GM21367 (cell line): ENCODE measurements around the gene MAEA.

ENCODE experiments used
- ATAC-seq: cut with Tn5 transposase; IDR thresholded peaks from one replicate; pipeline ENCODE4 v1.9.1; 2021; ENCODE audit not compliant: unreplicated experiment

MAEA gene

GRCh38 chr4:1298461-1298860, 8.8 kb downstream of the MAEA start:
- no peak for ATAC-seq

DNA sequence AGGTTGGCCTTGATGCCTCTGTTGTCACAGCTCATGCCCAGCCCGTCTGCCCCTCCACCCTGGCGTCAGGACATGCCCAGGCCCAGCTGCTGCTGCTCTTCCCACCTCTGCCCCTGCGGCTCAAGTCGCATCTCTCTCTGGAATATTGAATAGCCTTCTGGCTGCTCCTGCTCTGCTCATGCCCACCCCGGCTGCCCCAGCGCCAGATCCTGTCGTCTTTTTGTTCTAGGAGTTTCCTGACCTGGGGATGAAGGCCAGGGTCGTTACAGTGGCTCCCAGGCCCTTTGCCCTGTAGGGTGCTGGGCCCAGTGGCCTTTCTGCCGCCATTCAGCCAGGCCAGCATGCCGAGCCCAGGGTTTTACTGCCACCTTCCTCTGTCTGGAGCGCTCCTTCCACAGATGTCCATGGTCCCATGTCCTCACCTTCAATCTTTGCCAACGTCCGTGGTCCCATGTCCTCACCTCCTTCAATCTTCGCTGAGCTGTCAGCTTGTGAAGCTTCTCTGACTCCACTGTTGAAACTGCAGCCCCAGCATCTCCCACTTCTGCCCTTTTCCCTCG, 9.7 kb downstream of the MAEA start:
- no peak for ATAC-seq

GRCh38 chr4:1300466-1301455, 11.1 kb downstream of the MAEA start:
- no peak for ATAC-seq

DNA sequence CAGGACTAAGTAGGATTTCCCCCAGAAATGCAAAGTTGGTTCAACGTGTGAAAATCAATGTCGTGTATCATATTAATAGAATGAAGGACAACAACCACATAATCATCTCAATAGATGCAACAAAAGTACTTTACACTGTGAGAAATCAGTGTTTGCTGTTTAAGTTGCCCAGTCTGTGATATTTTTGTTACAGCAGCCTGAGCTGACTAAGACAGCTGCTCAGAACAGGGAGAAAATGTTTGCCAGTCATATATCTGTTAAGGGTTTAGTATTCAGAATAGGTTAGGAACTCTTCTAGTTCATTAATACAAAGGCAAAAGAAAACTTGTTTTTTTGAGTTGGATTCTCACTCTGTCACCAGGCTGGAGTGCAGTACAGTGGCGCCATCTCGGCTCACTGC, 12.5 kb downstream of the MAEA start:
- ATAC-seq: no peak

DNA sequence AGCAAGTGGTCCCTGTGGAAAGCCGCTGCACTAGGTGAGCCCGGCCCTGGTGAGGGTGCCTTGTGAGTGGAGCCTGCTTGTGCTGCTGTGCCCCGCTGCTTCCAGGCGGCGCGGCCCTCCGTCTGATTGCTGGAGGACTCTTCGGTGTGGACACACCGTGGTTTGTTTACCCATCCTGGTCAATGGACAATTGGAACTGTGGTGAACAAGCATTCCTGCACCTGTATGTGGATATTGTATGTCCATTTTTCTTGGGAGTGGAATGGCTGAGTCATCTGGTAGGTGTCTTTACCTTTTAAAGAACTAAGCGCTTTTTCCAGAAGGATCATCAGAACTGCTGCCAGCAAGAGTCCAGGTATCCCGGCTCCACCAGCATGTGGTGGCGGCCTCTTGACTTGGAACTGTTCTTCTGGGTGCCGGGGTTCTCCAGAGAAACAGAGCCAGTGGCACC, 15.6 kb downstream of the MAEA start:
- no peak for ATAC-seq

DNA sequence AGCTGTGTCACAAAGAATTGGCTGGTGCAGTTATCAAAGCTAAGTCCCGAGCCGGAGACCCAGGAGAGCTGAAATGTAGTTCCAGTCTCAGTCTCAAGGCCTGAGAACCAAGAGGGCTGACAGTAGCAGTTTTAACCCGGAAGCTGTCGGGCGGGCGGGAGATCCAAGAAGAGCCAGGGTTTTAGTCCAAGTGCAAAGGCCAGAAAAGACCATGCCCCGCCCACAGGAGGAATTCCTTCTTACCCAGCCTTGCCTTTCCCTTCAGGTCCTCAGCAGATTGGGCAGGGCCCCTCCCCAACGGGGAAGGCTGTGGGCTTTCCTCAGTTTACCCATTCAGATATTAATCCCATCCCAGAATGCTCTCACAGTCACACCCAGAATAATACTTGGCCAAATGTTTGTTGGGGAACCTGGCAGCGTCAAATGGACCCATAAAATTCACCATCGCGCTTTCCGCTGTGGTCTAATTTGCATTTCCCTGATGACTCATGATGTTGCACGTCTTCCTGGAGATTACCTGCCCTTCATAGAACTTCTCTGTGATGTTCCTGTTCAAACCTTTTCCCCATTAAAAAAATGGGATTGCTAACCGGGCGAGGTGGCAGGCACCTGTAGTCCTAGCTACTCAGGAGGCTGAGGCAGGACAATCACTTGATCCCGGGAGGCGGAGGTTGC, 16.2 kb downstream of the MAEA start:
- no peak for ATAC-seq

- ATAC-seq: no peak
These were observed 18.5 kb downstream of the MAEA start for GRCh38 chr4:1307951-1308735.

DNA sequence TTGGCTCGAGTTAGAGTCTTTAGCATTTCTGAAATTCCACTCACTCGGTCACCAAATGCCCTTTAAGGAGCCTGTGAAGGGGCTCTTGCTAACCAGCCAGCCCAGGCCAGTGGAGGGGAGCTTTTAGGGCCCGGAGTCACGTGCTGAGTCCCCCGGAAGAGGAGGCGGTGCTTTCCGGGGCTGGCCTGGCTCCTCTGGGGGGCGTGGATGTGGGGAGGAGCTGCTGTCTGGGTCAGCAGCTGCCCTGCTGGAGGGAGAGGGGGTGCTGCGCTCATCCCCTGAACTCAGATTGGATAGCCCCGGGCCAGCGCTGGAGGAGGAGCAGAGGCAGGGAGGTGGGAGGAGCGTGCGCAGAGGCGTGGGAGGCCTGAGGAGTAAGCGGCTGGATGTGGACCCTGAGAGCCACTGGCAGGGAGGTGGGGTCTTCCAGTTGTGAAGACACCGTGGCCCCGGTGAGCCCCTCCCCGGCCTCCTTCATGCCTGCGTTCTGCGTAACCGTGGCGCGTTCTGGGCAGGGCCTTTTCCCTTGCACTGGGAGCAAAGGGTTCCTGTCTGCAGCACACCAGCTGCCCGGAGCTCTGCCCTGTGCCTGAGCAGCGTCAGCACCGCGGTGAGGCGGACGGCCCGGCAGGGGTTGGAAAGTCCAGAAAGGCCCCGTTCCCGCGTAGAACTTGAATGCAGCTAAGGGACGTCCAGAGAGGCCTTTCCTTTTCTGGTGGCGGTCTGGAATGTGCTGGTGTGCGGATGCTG, 19.7 kb downstream of the MAEA start:
- peak; percentile 46 for ATAC-seq

- no peak for ATAC-seq
These were observed 20.5 kb downstream of the MAEA start for GRCh38 chr4:1310031-1310795.

GRCh38 chr4:1310796-1311631, 21.3 kb downstream of the MAEA start:
- no peak for ATAC-seq

GRCh38 chr4:1312821-1313640, 23.3 kb downstream of the MAEA start:
- ATAC-seq: no peak

DNA sequence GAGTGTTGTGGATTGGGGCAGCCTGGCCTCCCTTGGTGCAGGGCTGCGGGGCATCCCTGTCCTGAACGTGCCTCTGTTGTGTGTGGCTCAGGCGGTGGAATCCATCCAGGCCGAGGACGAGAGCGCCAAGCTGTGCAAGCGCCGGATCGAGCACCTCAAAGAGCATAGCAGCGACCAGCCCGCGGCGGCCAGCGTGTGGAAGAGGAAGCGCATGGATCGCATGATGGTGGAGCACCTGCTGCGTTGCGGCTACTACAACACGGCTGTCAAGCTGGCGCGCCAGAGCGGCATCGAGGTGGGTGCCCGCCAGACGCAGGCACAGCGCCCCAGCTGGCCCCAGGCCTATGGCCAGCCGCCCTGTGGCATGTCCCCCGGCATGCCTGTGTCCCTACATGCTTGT, 25.6 kb downstream of the MAEA start:
- no peak for ATAC-seq

- ATAC-seq: no peak
These were observed 26.3 kb downstream of the MAEA start for GRCh38 chr4:1315836-1316536.

- no peak for ATAC-seq
These were observed 27.0 kb downstream of the MAEA start for GRCh38 chr4:1316537-1317168.

GRCh38 chr4:1317177-1318045, 27.7 kb downstream of the MAEA start:
- no peak for ATAC-seq

DNA sequence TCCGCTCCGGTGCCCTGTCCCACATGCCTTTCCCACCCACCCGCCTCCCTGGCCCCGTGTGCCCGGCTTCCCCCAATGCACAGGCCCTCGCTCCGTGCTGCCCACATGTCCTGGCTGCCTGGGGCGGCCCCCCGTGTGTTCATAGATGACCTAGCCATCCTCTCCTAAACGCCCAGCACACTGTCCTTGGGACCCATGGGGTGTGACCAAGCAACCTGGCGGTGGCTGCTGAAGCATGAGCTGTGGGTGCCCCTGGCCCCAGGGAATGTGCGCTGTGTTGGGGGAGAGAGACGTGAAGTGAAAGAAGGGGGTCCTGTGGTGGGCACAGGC, 28.3 kb downstream of the MAEA start:
- no peak for ATAC-seq
